Upper lobe of left lung (tissue), 6 donors: ENCODE measurements around the gene CFHR4. TPM values are rescaled to one million over a fixed set of nuclear protein-coding genes. Genes with fewer than 3 reads are reported as not detected.

Source experiments
- ATAC-seq, 2 donors: fragments of 200-7000 bp; cut with Tn5 transposase; one replicate each; pipeline ENCODE4 v1.9.1; 2022; ENCODE audit warnings: mild to moderate bottlenecking in 2 of 2, moderate library complexity in 2 of 2; ENCODE audit not compliant: low FRiP score in 2 of 2
- DNase-seq, 2 donors: peaks; one replicate each; pipeline ENCODE4 v3.0.0-alpha.2; 2019 to 2020
- H3K27ac ChIP-seq, 4 donors: fragments of 200-600 bp; sonication (generic); one replicate each; pipeline ENCODE4 v1.5.1; 2016 to 2019
- H3K27me3 ChIP-seq, 4 donors: fragments of 200-600 bp; sonication (generic); one replicate each; pipeline ENCODE4 v1.5.1; 2017 to 2019
- H3K36me3 ChIP-seq, 4 donors: fragments of 200-600 bp; sonication (generic); one replicate each; pipeline ENCODE4 v1.5.1; 2016 to 2019
- H3K4me1 ChIP-seq, 4 donors: fragments of 200-600 bp; sonication (generic); one replicate each; pipeline ENCODE4 v1.5.1; 2018 to 2019
- H3K4me3 ChIP-seq, 4 donors: fragments of 200-600 bp; sonication (generic); one replicate each; pipeline ENCODE4 v1.5.1; 2017 to 2019; ENCODE audit warnings: mild to moderate bottlenecking in 2 of 4, moderate library complexity in 1 of 4
- H3K9me3 ChIP-seq, 4 donors: fragments of 200-600 bp; sonication (generic); one replicate each; pipeline ENCODE4 v1.5.1; 2018 to 2019
- CTCF ChIP-seq, 6 experiments: fragments of 450-650 bp in 4 of 6; fragments of 200-600 bp in 2 of 6; sonication (generic) in 2 of 6; IDR thresholded peaks; one replicate each; pipeline ENCODE4 v1.5.1; 2016 to 2019; ENCODE audit warnings: antibody characterized with exemption in 6 of 6
- EP300 ChIP-seq, 4 donors: sonication (generic); formaldehyde crosslinking; IDR thresholded peaks; one replicate each; pipeline ENCODE4 v1.5.1; 2017; ENCODE audit warnings: antibody characterized with exemption in 4 of 4, control low read depth in 2 of 4
- POLR2A ChIP-seq, 4 donors: fragments of 450-650 bp; IDR thresholded peaks; one replicate each; pipeline ENCODE4 v1.5.1; 2016 to 2017; ENCODE audit warnings: antibody characterized with exemption in 4 of 4, mild to moderate bottlenecking in 2 of 4
- POLR2AphosphoS5 ChIP-seq, 2 donors: sonication (generic); formaldehyde crosslinking; IDR thresholded peaks; one replicate each; pipeline ENCODE4 v1.5.1; 2017; ENCODE audit warnings: antibody characterized with exemption in 2 of 2
- WGBS, 2 donors: methylation state at CpG; one replicate each; pipeline ENCODE4 v1.1.5; 2017 to 2018; 5-methylcytosine and 5-hydroxymethylcytosine counted together
- total RNA-seq, 6 donors: library from RNA; depleted of rRNA in 4 of 6; stranded (reverse); fragments of >200 nt in 4 of 6; gene quantifications; one replicate each; pipeline versions ENCODE4 v1.1.0 to v1.2.1, GENCODE V29; 2016 to 2021
- donor health status: DM: no; HTN: no; CAD: no; lungs with moderate emphysema.
- donor health status: DM: no; HTN: yes; CAD: no; lungs with severe emphysema.

The CFHR4 gene
- total RNA-seq, 6 donors from 2014 or later = not detected

DNA sequence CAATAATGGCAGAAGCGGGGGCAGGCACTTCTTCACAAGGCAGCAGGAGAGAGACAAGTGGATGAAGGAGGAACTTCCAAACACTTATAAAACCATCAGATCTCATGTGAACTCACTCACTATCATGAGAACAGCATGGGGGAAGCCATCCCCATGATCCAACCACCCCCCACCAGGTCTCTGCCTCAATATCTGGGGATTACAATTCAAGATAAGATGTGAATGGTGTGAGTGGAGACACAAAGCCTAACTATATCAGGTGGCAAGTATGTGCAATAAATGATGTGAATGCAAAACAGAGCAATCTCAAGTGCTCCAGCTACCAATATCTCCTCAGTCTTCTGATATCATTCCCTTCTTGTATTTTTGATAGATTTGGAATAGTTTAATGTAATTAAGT, 68.1 kb downstream of the CFHR4 start:
- Histone ChIP-seq H3K27me3 (no peaks in the 10 kb centered on the region), H3K36me3 (no peaks in the 10 kb centered on the region), H3K4me3 (no peak overlapping the region), H3K27ac (no peak overlapping the region), H3K4me1 (no peaks in the 10 kb centered on the region), H3K9me3 (no peaks in the 10 kb centered on the region)
- TF ChIP-seq EP300 (IDR thresholded peaks at IDR 0.05) = no peak
- TF ChIP-seq CTCF (IDR thresholded peaks at IDR 0.05) = no peak
- TF ChIP-seq POLR2AphosphoS5 (IDR thresholded peaks at IDR 0.05) = no peak
- no peak for TF ChIP-seq POLR2A (IDR thresholded peaks at IDR 0.05)
- DNase-seq (no peak), ATAC-seq (no peak)
- WGBS, 2 donors = 91 to 97% methylated on average over 1 of the region's 1 CpG

DNA sequence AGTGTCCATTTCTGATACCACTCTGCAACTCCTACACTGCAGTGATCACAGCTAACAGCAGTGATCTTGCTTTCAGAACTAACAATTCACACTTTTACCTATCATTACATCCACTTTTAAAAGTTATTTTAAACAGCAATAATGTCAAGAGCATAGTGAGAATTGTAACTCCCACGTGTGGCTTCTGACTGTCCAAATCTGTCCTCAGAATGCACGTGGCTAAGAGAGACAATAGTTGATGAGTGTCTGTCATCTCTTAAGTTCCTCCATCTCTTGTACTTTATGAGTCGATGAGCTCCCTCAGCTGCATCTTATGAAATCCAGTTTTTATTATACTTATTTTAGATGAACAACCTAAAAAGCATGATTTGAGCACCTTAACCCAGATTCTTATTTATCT, 73.0 kb downstream of the CFHR4 start:
- no peaks in the 10 kb centered on the region for H3K27me3 ChIP-seq
- no peaks in the 10 kb centered on the region for H3K4me1 ChIP-seq
- DNase-seq (no peak), ATAC-seq (no peak)
- 61 to 74% methylated on average over 3 of the region's 3 CpGs for WGBS, 2 donors
- no peaks in the 10 kb centered on the region for H3K36me3 ChIP-seq
- H3K9me3 ChIP-seq = no peaks in the 10 kb centered on the region
- TF ChIP-seq CTCF (IDR thresholded peaks at IDR 0.05) (no peak), EP300 (IDR thresholded peaks at IDR 0.05) (no peak), POLR2AphosphoS5 (IDR thresholded peaks at IDR 0.05) (no peak), POLR2A (IDR thresholded peaks at IDR 0.05) (no peak)
- no peak overlapping the region for H3K27ac ChIP-seq
- H3K4me3 ChIP-seq = no peak overlapping the region

Other genes with a start within 250 kb of the CFHR4 start
- 10 to 100 TPM; 34.4 to 97.5 (median 44.9) TPM for gene CFH, start 236.0 kb upstream of the CFHR4 start, total RNA-seq
- under 1 TPM in 3 of 6 donors, not detected in 3; 0.17 to 0.61 (median 0.37) TPM for gene CFHR3, start 113.2 kb upstream of the CFHR4 start, total RNA-seq
- 1 to 10 TPM in 1 of 6 donors, under 1 TPM in 1, not detected in 4; 0.81 to 1.0 TPM for gene CFHR1, start 68.3 kb upstream of the CFHR4 start, total RNA-seq
- under 1 TPM in 1 of 6 donors, not detected in 5; 0.40 TPM for gene CFHR2, start 55.7 kb downstream of the CFHR4 start, total RNA-seq
- gene CFHR5, start 89.5 kb downstream of the CFHR4 start, total RNA-seq = not detected
- gene F13B, start 179.2 kb downstream of the CFHR4 start, total RNA-seq = not detected